ENCODE data around the gene NFIB. TPM values are rescaled to one million over a fixed set of nuclear protein-coding genes. Genes with fewer than 3 reads are reported as not detected.

NFIB gene
- total RNA-seq, 1 donor from 2014 or later = 82.7 TPM

- no peak for DNase-seq (ENCODE audit: low read depth, low spot score)
These were observed 5.7 kb downstream of the NFIB start for GRCh38 chr9:14307989-14308852.

GRCh38 chr9:14306672-14307660 lies 7.0 kb downstream of the NFIB start:
- DNase-seq (ENCODE audit: low read depth, low spot score) = no peak

- no peak for DNase-seq (ENCODE audit: low read depth, low spot score)
These were observed 7.8 kb downstream of the NFIB start for GRCh38 chr9:14306188-14306587.

- no peak for DNase-seq (ENCODE audit: low read depth, low spot score)
These were observed 9.7 kb downstream of the NFIB start for GRCh38 chr9:14304259-14304658.

- no peak for DNase-seq (ENCODE audit: low read depth, low spot score)
These were observed 10.4 kb downstream of the NFIB start for GRCh38 chr9:14303521-14303920.

- no peak for DNase-seq (ENCODE audit: low read depth, low spot score)
These were observed 10.8 kb downstream of the NFIB start for GRCh38 chr9:14303100-14303499.

- DNase-seq (ENCODE audit: low read depth, low spot score) = no peak
These were observed 11.5 kb downstream of the NFIB start for GRCh38 chr9:14302405-14302804.

- DNase-seq (ENCODE audit: low read depth, low spot score) = no peak
These were observed 12.3 kb downstream of the NFIB start for GRCh38 chr9:14301583-14302021.

GRCh38 chr9:14301006-14301405 lies 12.9 kb downstream of the NFIB start:
- DNase-seq (ENCODE audit: low read depth, low spot score) = no peak

GRCh38 chr9:14300588-14300987 lies 13.4 kb downstream of the NFIB start:
- DNase-seq (ENCODE audit: low read depth, low spot score) = no peak

- no peak for DNase-seq (ENCODE audit: low read depth, low spot score)
These were observed 13.9 kb downstream of the NFIB start for GRCh38 chr9:14300040-14300439.

GRCh38 chr9:14298601-14299022 lies 15.3 kb downstream of the NFIB start:
- no peak for DNase-seq (ENCODE audit: low read depth, low spot score)

- no peak for DNase-seq (ENCODE audit: low read depth, low spot score)
These were observed 17.3 kb downstream of the NFIB start for GRCh38 chr9:14296495-14297113.

- DNase-seq (ENCODE audit: low read depth, low spot score) = no peak
These were observed 19.3 kb downstream of the NFIB start for GRCh38 chr9:14294659-14295058.

GRCh38 chr9:14293801-14294200 lies 20.1 kb downstream of the NFIB start:
- DNase-seq (ENCODE audit: low read depth, low spot score) = no peak

- no peak for DNase-seq (ENCODE audit: low read depth, low spot score)
These were observed 21.7 kb downstream of the NFIB start for GRCh38 chr9:14292181-14292739.

- DNase-seq (ENCODE audit: low read depth, low spot score) = no peak
These were observed 24.0 kb downstream of the NFIB start for GRCh38 chr9:14289916-14290315.

GRCh38 chr9:14288433-14288832 lies 25.5 kb downstream of the NFIB start:
- no peak for DNase-seq (ENCODE audit: low read depth, low spot score)

- no peak for DNase-seq (ENCODE audit: low read depth, low spot score)
These were observed 27.8 kb downstream of the NFIB start for GRCh38 chr9:14286121-14286520.

GRCh38 chr9:14283276-14283675 lies 30.7 kb downstream of the NFIB start:
- DNase-seq (ENCODE audit: low read depth, low spot score) = no peak

GRCh38 chr9:14281876-14282275 lies 32.1 kb downstream of the NFIB start:
- DNase-seq (ENCODE audit: low read depth, low spot score) = no peak

Measured in pulmonary artery endothelial cell (primary cell).